ENCODE results near the gene SUCO. TPM values are rescaled to one million over a fixed set of nuclear protein-coding genes. Genes with fewer than 3 reads are reported as not detected.

The SUCO gene
- total and polyA plus RNA-seq, 2 of the 8 experiments (the other 6 are each of a cell fraction or from before 2014, with no cell fraction given), result 8.3 to 35.8 TPM

DNA sequence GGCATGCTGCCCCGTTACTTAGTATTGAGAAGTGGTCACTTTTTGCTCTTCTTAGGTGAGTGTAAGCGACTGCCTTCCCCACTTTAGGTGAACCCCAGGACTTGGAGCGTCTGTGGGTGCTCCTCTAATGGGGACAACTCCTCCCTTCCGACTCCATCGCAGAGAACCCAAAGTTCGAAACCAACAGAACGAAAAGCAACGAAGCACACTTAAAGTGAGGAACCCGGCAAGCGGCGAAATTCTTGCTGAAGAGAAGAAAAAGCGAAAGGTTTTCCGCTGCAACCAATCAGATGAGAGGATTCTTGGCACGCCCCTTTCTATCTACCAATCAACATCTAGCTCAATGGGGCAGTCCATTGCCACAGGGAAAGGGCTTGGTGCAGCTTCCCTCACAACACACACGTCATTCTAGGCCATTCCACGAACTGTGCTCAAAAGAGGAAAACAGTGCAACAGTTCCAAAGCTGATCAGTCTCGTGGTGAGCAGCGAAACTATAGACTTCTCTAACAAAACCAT is 709 bp upstream of the SUCO start (continued):
- TF ChIP-seq CBX8 (IDR thresholded peaks at IDR 0.05; ENCODE audit: borderline replicate concordance, low read depth, low read length), result no peak
- TF ChIP-seq POLR2A (IDR thresholded peaks at IDR 0.05; ENCODE audit: control extremely low read depth in 1 of 2, low read depth in 2 of 2, low read length in 2 of 2), result peak; percentile 35 to 71
- TF ChIP-seq CTBP2 (IDR thresholded peaks at IDR 0.05; ENCODE audit: borderline replicate concordance, insufficient read depth, insufficient read length, low read length), result peak; percentile 41
- TF ChIP-seq CHD1 (IDR thresholded peaks at IDR 0.05; ENCODE audit: low read depth, low read length), result peak; percentile 60
- TF ChIP-seq CBX5 (IDR thresholded peaks at IDR 0.05; ENCODE audit: low read depth, low read length), result no peak
- TF ChIP-seq SIN3A (conservative IDR thresholded peaks at IDR 0.05 in 1 of 2, IDR thresholded peaks at IDR 0.05 in 1 of 2; ENCODE audit: low read depth in 1 of 2, low read length in 2 of 2), result 0 out of 4 replicates have a peak, but pooled peaks have one; percentile 26 to 57
- peak in 1 of 2 experiments; percentile 10; a peak in 1 of 3 replicates for TF ChIP-seq EP300 (IDR thresholded peaks at IDR 0.05; ENCODE audit: borderline replicate concordance in 1 of 2, low read depth in 2 of 2, low read length in 2 of 2)
- TF ChIP-seq ASH2L (IDR thresholded peaks at IDR 0.05; ENCODE audit: low read length), result peak; percentile 88
- TF ChIP-seq JUND (IDR thresholded peaks at IDR 0.05; ENCODE audit: low read length), result peak; percentile 74; the same call in 1 of the 2 replicates
- TF ChIP-seq, protein P1, sequence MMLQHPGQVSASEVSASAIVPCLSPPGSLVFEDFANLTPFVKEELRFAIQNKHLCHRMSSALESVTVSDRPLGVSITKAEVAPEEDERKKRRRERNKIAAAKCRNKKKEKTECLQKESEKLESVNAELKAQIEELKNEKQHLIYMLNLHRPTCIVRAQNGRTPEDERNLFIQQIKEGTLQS (IDR thresholded peaks at IDR 0.05; ENCODE audit: insufficient read depth, low read depth, low read length), result no peak
- peak; percentile 54; the same call in 1 of the 2 replicates for TF ChIP-seq KDM1A (IDR thresholded peaks at IDR 0.05; ENCODE audit: borderline replicate concordance, low read length)
